Fibroblast of lung (primary cell): ENCODE data around the gene CLDN14. TPM values are rescaled to one million over a fixed set of nuclear protein-coding genes. Genes with fewer than 3 reads are reported as not detected.
A peak's percentile ranks its signal among the peaks of the same experiment; 100 is the strongest.

Source experiments
- DNase-seq, 2 donors: peaks; one replicate each; pipeline versions ENCODE4 v3.0.0 to v3.0.0-alpha.2; 2010; ENCODE audit warnings: low read depth in 2 of 2
- H2AFZ ChIP-seq: 2 replicates; pipeline ENCODE4 v1.5.1; 2012; ENCODE audit warnings: low read length, control low read depth, inconsistent platforms
- H3K27ac ChIP-seq: 2 replicates; pipeline ENCODE4 v1.5.1; 2011; ENCODE audit warnings: low read length, control low read depth; ENCODE audit not compliant: insufficient read depth
- H3K27me3 ChIP-seq: 2 replicates; pipeline ENCODE4 v1.5.1; 2011; ENCODE audit warnings: mild to moderate bottlenecking, low read length; ENCODE audit not compliant: control insufficient read depth, insufficient read depth
- H3K36me3 ChIP-seq: 2 replicates; pipeline ENCODE4 v1.5.1; 2011; ENCODE audit warnings: low read length; ENCODE audit not compliant: control insufficient read depth, insufficient read depth
- H3K4me1 ChIP-seq: 2 replicates; pipeline ENCODE4 v1.5.1; 2011; ENCODE audit warnings: low read length; ENCODE audit not compliant: control insufficient read depth, insufficient read depth; ENCODE audit errors: extremely low read depth
- H3K4me2 ChIP-seq: 2 replicates; pipeline ENCODE4 v1.5.1; 2011; ENCODE audit warnings: low read length, control low read depth; ENCODE audit not compliant: insufficient read depth; ENCODE audit errors: extremely low read depth
- H3K4me3 ChIP-seq, 4 experiments: fragments of 200-600 bp in 1 of 4; sonication (generic) in 1 of 4; replicated peaks in 1 of 4; 2 replicates each; pipeline ENCODE4 v1.5.1; 2011 to 2016; ENCODE audit warnings: low read length in 4 of 4, low read depth in 3 of 4, mild to moderate bottlenecking in 3 of 4, control low read depth in 2 of 4, inconsistent platforms in 1 of 4, mixed read lengths in 1 of 4; ENCODE audit not compliant: insufficient read depth in 1 of 4; ENCODE audit errors: control extremely low read depth in 1 of 4
- H3K79me2 ChIP-seq: 2 replicates; pipeline ENCODE4 v1.5.1; 2012; ENCODE audit warnings: mild to moderate bottlenecking, low read length, inconsistent platforms; ENCODE audit not compliant: control insufficient read depth, insufficient read depth
- H3K9ac ChIP-seq: 2 replicates; pipeline ENCODE4 v1.5.1; 2011; ENCODE audit warnings: mild to moderate bottlenecking, low read length, control low read depth; ENCODE audit not compliant: insufficient read depth
- H3K9me3 ChIP-seq: 2 replicates; pipeline ENCODE4 v1.5.1; 2012; ENCODE audit warnings: low read depth, low read length; ENCODE audit not compliant: control insufficient read depth, insufficient read depth
- H4K20me1 ChIP-seq: 2 replicates; pipeline ENCODE4 v1.5.1; 2011; ENCODE audit warnings: low read length; ENCODE audit not compliant: control insufficient read depth, insufficient read depth; ENCODE audit errors: extremely low read depth
- CTCF ChIP-seq, 2 donors: IDR thresholded peaks in 1 of 2; conservative IDR thresholded peaks in 1 of 2; 1 replicate in 1 of 2; 2 replicates in 1 of 2; pipeline ENCODE4 v1.5.1; 2011 to 2012; ENCODE audit warnings: low read length in 2 of 2, control low read depth in 1 of 2, inconsistent platforms in 1 of 2, low read depth in 1 of 2, mild to moderate bottlenecking in 1 of 2
- EZH2 ChIP-seq: IDR thresholded peaks from 2 replicates; pipeline ENCODE4 v1.5.1; 2012; ENCODE audit warnings: low read length, control low read depth, mild to moderate bottlenecking; ENCODE audit errors: missing control alignments
- polyA plus RNA-seq, 2 donors: library from polyadenylated mRNA; depleted of rRNA in 1 of 2; stranded (reverse) in 1 of 2; unstranded in 1 of 2; fragments of >200 nt; gene quantifications; 2 replicates each; pipeline ENCODE4 v1.2.1, GENCODE V29; 2011 to 2012; ENCODE audit warnings: missing spikeins in 1 of 2
- total RNA-seq: library from RNA; depleted of rRNA; stranded (reverse); fragments of >200 nt; gene quantifications from 2 replicates; pipeline ENCODE4 v1.2.1, GENCODE V29; 2014

The CLDN14 gene
- total and polyA plus RNA-seq, 2 donors (not counting 1 experiment from before 2014, with no cell fraction given) = not detected

GRCh38 chr21:36456729-36457414 lies 23.1 kb downstream of the CLDN14 start:
- DNase-seq = peak in 1 of 2 donors; percentile 20
- H3K9ac ChIP-seq = no peak overlapping the region

GRCh38 chr21:36454706-36455105 lies 25.2 kb downstream of the CLDN14 start:
- Histone ChIP-seq H3K79me2 (no peaks in the 10 kb centered on the region), H3K27ac (no peak overlapping the region), H2AFZ (no peak overlapping the region), H3K9ac (no peak overlapping the region), H3K27me3 (no peaks in the 10 kb centered on the region), H3K9me3 (no peaks in the 10 kb centered on the region), H3K4me2 (no peak overlapping the region), H3K36me3 (no peaks in the 10 kb centered on the region), H3K4me3 (no peak overlapping the region), H3K4me1 (no peaks in the 10 kb centered on the region), H4K20me1 (no peaks in the 10 kb centered on the region)
- no peak for TF ChIP-seq CTCF (conservative IDR thresholded peaks at IDR 0.05 in 1 of 2, IDR thresholded peaks at IDR 0.05 in 1 of 2; ENCODE audit: low read depth in 1 of 2, low read length in 2 of 2)
- TF ChIP-seq EZH2 = no peak
- DNase-seq = peak in 1 of 2 donors; percentile 15

More at GRCh38 chr21:36456729-36457414, 23.1 kb downstream of the CLDN14 start:
- TF ChIP-seq CTCF (conservative IDR thresholded peaks at IDR 0.05 in 1 of 2, IDR thresholded peaks at IDR 0.05 in 1 of 2; ENCODE audit: low read depth in 1 of 2, low read length in 2 of 2) (no peak), EZH2 (no peak)
- no peaks in the 10 kb centered on the region for H4K20me1 ChIP-seq
- H3K36me3 ChIP-seq = no peaks in the 10 kb centered on the region
- H3K9me3 ChIP-seq = no peaks in the 10 kb centered on the region
- no peak overlapping the region for H3K27ac ChIP-seq
- no peak overlapping the region for H3K4me3 ChIP-seq
- H2AFZ ChIP-seq = no peak overlapping the region
- H3K4me2 ChIP-seq = no peak overlapping the region
- H3K27me3 ChIP-seq = no peaks in the 10 kb centered on the region
- no peaks in the 10 kb centered on the region for H3K79me2 ChIP-seq
- no peaks in the 10 kb centered on the region for H3K4me1 ChIP-seq

- Histone ChIP-seq H4K20me1 (no peaks in the 10 kb centered on the region), H3K27me3 (no peaks in the 10 kb centered on the region), H3K4me1 (no peaks in the 10 kb centered on the region), H3K79me2 (no peaks in the 10 kb centered on the region), H3K9ac (no peak overlapping the region), H3K4me2 (no peak overlapping the region), H3K9me3 (no peaks in the 10 kb centered on the region), H3K27ac (no peak overlapping the region), H3K36me3 (no peaks in the 10 kb centered on the region), H2AFZ (no peak overlapping the region), H3K4me3 (no peak overlapping the region)
- TF ChIP-seq EZH2 = no peak
- TF ChIP-seq CTCF (conservative IDR thresholded peaks at IDR 0.05 in 1 of 2, IDR thresholded peaks at IDR 0.05 in 1 of 2; ENCODE audit: low read depth in 1 of 2, low read length in 2 of 2) = no peak
- DNase-seq = no peak
Observed at GRCh38 chr21:36454093-36454531, 25.8 kb downstream of the CLDN14 start.
